OCI-LY7 (cell line): Measurements from ENCODE around the gene BBX. TPM values are rescaled to one million over a fixed set of nuclear protein-coding genes. Genes with fewer than 3 reads are reported as not detected.

Experiments
- BruUV-seq: library from RNA; stranded (reverse); fragments of 400-500 nt; replicated peaks from 2 replicates; lab custom pipeline; 2021; lab: Mats Ljungman, UMichigan
- CTCF ChIA-PET: fragments of 300-600 bp; sonication (Branson Sonifier 250); formaldehyde crosslinking; loops from one replicate; lab custom pipeline; 2022; ENCODE audit warnings: antibody characterized with exemption; ENCODE audit not compliant: unreplicated experiment; lab: Charles Lee
- POLR2A ChIA-PET: fragments of 300-600 bp; sonication (Branson Sonifier 250); formaldehyde crosslinking; loops from one replicate; lab custom pipeline; 2022; ENCODE audit warnings: antibody characterized with exemption; lab: Charles Lee
- DNase-seq: peaks from one replicate; pipeline ENCODE4 v3.0.0-alpha.2; 2015; ENCODE audit warnings: low spot score
- H2AFZ ChIP-seq: fragments of 200-600 bp; sonication (generic), shearing (Covaris generic); 2 replicates; pipeline ENCODE4 v1.6.1; 2014; ENCODE audit warnings: mild to moderate bottlenecking, antibody characterized with exemption, low read length, moderate library complexity
- H3K27ac ChIP-seq: fragments of 200-600 bp; sonication (generic); 2 replicates; pipeline ENCODE4 v1.5.1; 2014; ENCODE audit warnings: mixed run types, low read depth, mild to moderate bottlenecking, moderate library complexity, low read length, inconsistent platforms; ENCODE audit not compliant: poor library complexity, severe bottlenecking
- H3K36me3 ChIP-seq: fragments of 200-600 bp; sonication (generic); 2 replicates; pipeline ENCODE4 v1.6.1; 2014; ENCODE audit warnings: mild to moderate bottlenecking, antibody characterized with exemption, low read length, moderate library complexity, mixed read lengths; ENCODE audit not compliant: insufficient read depth
- H3K4me1 ChIP-seq: fragments of 200-600 bp; sonication (generic); 2 replicates; pipeline ENCODE4 v1.5.1; 2014; ENCODE audit warnings: mild to moderate bottlenecking, low read length; ENCODE audit not compliant: insufficient read depth, poor library complexity, severe bottlenecking
- H3K4me2 ChIP-seq: fragments of 200-600 bp; sonication (generic); 2 replicates; pipeline ENCODE4 v1.6.1; 2014; ENCODE audit warnings: mild to moderate bottlenecking, low read length
- H3K4me3 ChIP-seq: fragments of 200-600 bp; sonication (generic); 2 replicates; pipeline ENCODE4 v1.5.1; 2014; ENCODE audit warnings: mild to moderate bottlenecking, low read depth, low read length; ENCODE audit not compliant: poor library complexity, severe bottlenecking
- H3K79me2 ChIP-seq: fragments of 200-600 bp; sonication (generic); 2 replicates; pipeline ENCODE4 v1.6.1; 2016; ENCODE audit warnings: low read depth, mild to moderate bottlenecking, low read length, moderate library complexity, mixed read lengths; ENCODE audit not compliant: insufficient read depth
- H3K9me2 ChIP-seq: fragments of 200-600 bp; sonication (generic); 2 replicates; pipeline ENCODE4 v1.6.1; 2016; ENCODE audit warnings: mild to moderate bottlenecking, low read length, mixed read lengths; ENCODE audit not compliant: insufficient read depth
- H3K9me3 ChIP-seq: fragments of 200-600 bp; sonication (generic); 2 replicates; pipeline ENCODE4 v1.6.1; 2014; ENCODE audit warnings: mild to moderate bottlenecking, mixed run types, low read length, mixed read lengths
- H4K20me1 ChIP-seq: fragments of 200-600 bp; sonication (generic); 2 replicates; pipeline ENCODE4 v1.6.1; 2014; ENCODE audit warnings: mild to moderate bottlenecking, antibody characterized with exemption, low read length, moderate library complexity, mixed read lengths; ENCODE audit not compliant: insufficient read depth
- EZH2phosphoT487 ChIP-seq: fragments of 200-600 bp; sonication (generic); IDR thresholded peaks from 2 replicates; pipeline ENCODE4 v1.6.1; 2018; ENCODE audit warnings: low read depth, borderline replicate concordance, mild to moderate bottlenecking, mixed run types, antibody characterized with exemption, low read length, moderate library complexity, mixed read lengths
- intact Hi-C: fragments of 100-400 bp; cut with micrococcal nuclease; formaldehyde crosslinking; loops from one replicate; pipeline ENCODE4 v1.10.0; 2022; ENCODE audit not compliant: unreplicated experiment
- total RNA-seq, 2 experiments: library from RNA; depleted of rRNA in 1 of 2; stranded (reverse); fragments of >200 nt in 1 of 2; shearing (Covaris generic) in 1 of 2; gene quantifications; 2 replicates each; pipeline ENCODE4 v1.2.3, GENCODE V29; 2014 to 2022
- TF ChIP-seq, protein P1 (sequence below): fragments of 200-600 bp; sonication (generic); conservative IDR thresholded peaks from 2 replicates; pipeline ENCODE4 v1.5.1; 2014; ENCODE audit warnings: mild to moderate bottlenecking, antibody characterized with exemption, low read length, moderate library complexity, mixed read lengths

The BBX gene
- total RNA-seq, 2 experiments from 2014 or later: 27.0 to 49.8 TPM

- Histone ChIP-seq H3K4me1 (no peaks in the 10 kb centered on the region), H3K27ac (no peak overlapping the region), H2AFZ (no peak overlapping the region), H3K4me2 (no peak overlapping the region), H3K9me3 (no peaks in the 10 kb centered on the region), H3K36me3 (peaks cover 37% of the 10 kb centered on the region), H3K9me2 (no peaks in the 10 kb centered on the region), H4K20me1 (no peaks in the 10 kb centered on the region), H3K4me3 (no peak overlapping the region), H3K79me2 (no peaks in the 10 kb centered on the region)
- CTCF ChIA-PET: no interaction called here
- intact Hi-C loops: no loop called here
- POLR2A ChIA-PET: interaction anchor here (1.1 to 1.2 kb wide), 2 partner anchors 11 to 38 kb away, joined by 3 read pairs; no protein-coding TSS in a partner anchor
- BruUV-seq: no TSS peak
- DNase-seq: no peak
- TF ChIP-seq EZH2phosphoT487: no peak
- TF ChIP-seq, protein P1, sequence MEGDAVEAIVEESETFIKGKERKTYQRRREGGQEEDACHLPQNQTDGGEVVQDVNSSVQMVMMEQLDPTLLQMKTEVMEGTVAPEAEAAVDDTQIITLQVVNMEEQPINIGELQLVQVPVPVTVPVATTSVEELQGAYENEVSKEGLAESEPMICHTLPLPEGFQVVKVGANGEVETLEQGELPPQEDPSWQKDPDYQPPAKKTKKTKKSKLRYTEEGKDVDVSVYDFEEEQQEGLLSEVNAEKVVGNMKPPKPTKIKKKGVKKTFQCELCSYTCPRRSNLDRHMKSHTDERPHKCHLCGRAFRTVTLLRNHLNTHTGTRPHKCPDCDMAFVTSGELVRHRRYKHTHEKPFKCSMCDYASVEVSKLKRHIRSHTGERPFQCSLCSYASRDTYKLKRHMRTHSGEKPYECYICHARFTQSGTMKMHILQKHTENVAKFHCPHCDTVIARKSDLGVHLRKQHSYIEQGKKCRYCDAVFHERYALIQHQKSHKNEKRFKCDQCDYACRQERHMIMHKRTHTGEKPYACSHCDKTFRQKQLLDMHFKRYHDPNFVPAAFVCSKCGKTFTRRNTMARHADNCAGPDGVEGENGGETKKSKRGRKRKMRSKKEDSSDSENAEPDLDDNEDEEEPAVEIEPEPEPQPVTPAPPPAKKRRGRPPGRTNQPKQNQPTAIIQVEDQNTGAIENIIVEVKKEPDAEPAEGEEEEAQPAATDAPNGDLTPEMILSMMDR: no peak
Observed at GRCh38 chr3:107781253-107781652, 258.5 kb downstream of the BBX start.

DNA sequence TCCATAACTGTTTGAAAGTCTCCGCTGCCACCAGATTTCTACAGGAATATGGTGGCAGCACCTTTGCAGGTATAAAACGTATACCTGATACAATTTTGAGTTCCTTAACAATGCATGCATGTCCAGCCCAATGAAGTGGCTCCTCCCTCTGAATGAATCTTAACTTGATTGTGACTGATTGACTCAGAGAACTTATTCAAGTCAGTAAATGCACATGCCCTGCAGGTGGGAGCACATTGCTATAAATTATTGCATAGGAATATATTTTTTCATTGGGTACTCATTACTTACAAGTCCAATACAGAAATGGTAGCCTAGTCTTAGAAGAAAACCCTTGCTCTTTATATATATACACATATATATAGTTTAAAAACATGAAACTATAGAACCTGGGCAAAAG is 259.3 kb downstream of the BBX start:
- no peak overlapping the region for H3K4me2 ChIP-seq
- no peak for DNase-seq
- intact Hi-C loops: no loop called here
- H4K20me1 ChIP-seq: no peaks in the 10 kb centered on the region
- H3K4me1 ChIP-seq: no peaks in the 10 kb centered on the region
- no peaks in the 10 kb centered on the region for H3K79me2 ChIP-seq
- no peak overlapping the region for H3K27ac ChIP-seq
- H3K36me3 ChIP-seq: peaks cover 37% of the 10 kb centered on the region
- no peaks in the 10 kb centered on the region for H3K9me2 ChIP-seq
- H3K4me3 ChIP-seq: no peak overlapping the region
- POLR2A ChIA-PET: interaction anchor here (1.1 kb wide), 1 partner anchor 10 kb away, joined by 3 read pairs; no protein-coding TSS in a partner anchor
- no peaks in the 10 kb centered on the region for H3K9me3 ChIP-seq
- H2AFZ ChIP-seq: no peak overlapping the region
- TF ChIP-seq, protein P1: no peak
- TF ChIP-seq EZH2phosphoT487: no peak
- no TSS peak for BruUV-seq
- CTCF ChIA-PET: no interaction called here

GRCh38 chr3:107790612-107791011 is 267.9 kb downstream of the BBX start:
- H3K4me2 ChIP-seq: no peak overlapping the region
- peaks cover 28% of the 10 kb centered on the region; the same call in 1 of the 2 replicates for H3K36me3 ChIP-seq
- POLR2A ChIA-PET: interaction anchor here (0.7 to 1.5 kb wide), 3 partner anchors 10 to 107 kb away, joined by 3 to 4 read pairs (median 3); no protein-coding TSS in a partner anchor
- no peak overlapping the region for H3K4me3 ChIP-seq
- H3K9me2 ChIP-seq: no peaks in the 10 kb centered on the region
- no peak overlapping the region for H2AFZ ChIP-seq
- DNase-seq: no peak
- H3K79me2 ChIP-seq: no peaks in the 10 kb centered on the region
- H4K20me1 ChIP-seq: no peaks in the 10 kb centered on the region
- CTCF ChIA-PET: no interaction called here
- TF ChIP-seq, protein P1: no peak
- no peak for TF ChIP-seq EZH2phosphoT487
- BruUV-seq: no TSS peak
- no peak overlapping the region for H3K27ac ChIP-seq
- H3K4me1 ChIP-seq: no peaks in the 10 kb centered on the region
- intact Hi-C loops: no loop called here
- H3K9me3 ChIP-seq: no peaks in the 10 kb centered on the region
